ENCODE data around the gene HOXD13.

GRCh38 chr2:176091329-176092258 lies 927 bp upstream of the HOXD13 start:
- no peak for TF ChIP-seq POLR2A (IDR thresholded peaks at IDR 0.05; ENCODE audit: low read depth, low read length)
- TF ChIP-seq POLR2AphosphoS5 (IDR thresholded peaks at IDR 0.05; ENCODE audit: low read depth, low read length) = no peak

All from GM12892 (cell line).